A549 (cell line): ENCODE data around the gene KRTAP5-5.

Experiments used
- EHMT2 ChIP-seq: fragments of 200-600 bp; sonication (generic); IDR thresholded peaks from 2 replicates; pipeline ENCODE4 v1.6.1; 2016; ENCODE audit warnings: antibody characterized with exemption, low read depth, mild to moderate bottlenecking, moderate library complexity
- EP300 ChIP-seq, 2 experiments: fragments of >200 bp; sonication (Bioruptor Twin); formaldehyde crosslinking; IDR thresholded peaks; 2 replicates in 1 of 2; 3 replicates in 1 of 2; pipeline ENCODE4 v1.6.1; 2016 to 2017
- NR3C1 ChIP-seq: fragments of >200 bp; sonication (Bioruptor Twin); formaldehyde crosslinking; IDR thresholded peaks from 3 replicates; pipeline ENCODE4 v1.6.1; 2017
- RAD21 ChIP-seq, 2 experiments: fragments of >200 bp in 1 of 2; sonication (Bioruptor Twin) in 1 of 2; formaldehyde crosslinking in 1 of 2; IDR thresholded peaks in 1 of 2; conservative IDR thresholded peaks in 1 of 2; 2 replicates in 1 of 2; 3 replicates in 1 of 2; pipeline ENCODE4 v1.6.1; 2012 to 2018; ENCODE audit warnings: inconsistent platforms in 1 of 2
- RCOR1 ChIP-seq: fragments of 150-350 bp; IDR thresholded peaks from 2 replicates; pipeline ENCODE4 v1.6.1; 2014; ENCODE audit warnings: antibody characterized with exemption, low read length, low read depth
- SMC3 ChIP-seq: fragments of >200 bp; sonication (Bioruptor Twin); formaldehyde crosslinking; IDR thresholded peaks from 3 replicates; pipeline ENCODE4 v1.6.1; 2018; ENCODE audit warnings: inconsistent platforms
- TF ChIP-seq, protein P1 (sequence below): fragments of 250-450 bp; sonication (Bioruptor Pico); IDR thresholded peaks from 2 replicates; pipeline ENCODE4 v1.5.0; 2021; ENCODE audit warnings: mild to moderate bottlenecking, moderate library complexity, borderline replicate concordance
- TF ChIP-seq, protein P2 (sequence below): fragments of >200 bp; sonication (Bioruptor Twin); formaldehyde crosslinking; IDR thresholded peaks from 3 replicates; pipeline ENCODE4 v1.5.1; 2016
- TF ChIP-seq, protein P3 (sequence below): IDR thresholded peaks from 2 replicates; pipeline ENCODE4 v1.6.1; 2012

DNA sequence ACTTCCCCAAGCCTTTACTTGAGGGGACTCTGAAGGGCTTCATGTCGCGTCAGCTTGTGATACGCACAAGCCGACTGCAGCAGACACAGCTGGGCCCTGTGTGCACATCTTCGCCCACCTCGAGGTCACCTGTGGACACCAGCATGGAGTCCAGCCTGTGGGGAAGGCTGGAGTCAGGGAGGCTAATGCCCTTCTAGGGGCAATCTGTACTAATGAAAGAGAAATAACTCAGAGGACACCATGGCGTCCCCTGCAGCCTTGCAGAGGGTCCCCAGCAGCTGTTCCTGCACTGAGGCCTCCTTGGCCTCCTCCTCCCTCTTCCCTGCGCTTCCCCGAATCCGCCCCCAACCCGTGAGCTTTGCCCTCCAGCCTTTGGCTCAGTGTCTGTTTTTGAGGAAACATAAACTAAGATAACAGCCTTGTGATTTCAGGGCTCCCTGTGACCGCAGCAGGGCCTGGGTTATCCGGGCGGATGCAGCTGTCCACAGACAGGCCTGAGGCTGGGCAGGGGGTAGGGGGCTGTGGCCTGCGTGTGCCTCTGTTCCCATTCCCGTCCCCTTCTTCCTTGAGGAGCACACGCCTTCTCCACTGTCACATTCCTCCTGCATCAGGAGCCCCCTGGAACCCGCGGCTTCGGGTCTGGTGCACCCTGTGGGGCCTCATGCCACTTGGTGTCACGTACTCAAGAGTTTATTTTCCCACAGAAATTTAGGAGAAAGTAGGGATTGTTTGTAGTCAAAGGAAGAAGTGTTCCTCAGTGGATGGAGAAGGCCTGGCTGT is 25.0 kb downstream of the KRTAP5-5 start:
- TF ChIP-seq NR3C1: no peak
- no peak for TF ChIP-seq RCOR1
- TF ChIP-seq, protein P1, sequence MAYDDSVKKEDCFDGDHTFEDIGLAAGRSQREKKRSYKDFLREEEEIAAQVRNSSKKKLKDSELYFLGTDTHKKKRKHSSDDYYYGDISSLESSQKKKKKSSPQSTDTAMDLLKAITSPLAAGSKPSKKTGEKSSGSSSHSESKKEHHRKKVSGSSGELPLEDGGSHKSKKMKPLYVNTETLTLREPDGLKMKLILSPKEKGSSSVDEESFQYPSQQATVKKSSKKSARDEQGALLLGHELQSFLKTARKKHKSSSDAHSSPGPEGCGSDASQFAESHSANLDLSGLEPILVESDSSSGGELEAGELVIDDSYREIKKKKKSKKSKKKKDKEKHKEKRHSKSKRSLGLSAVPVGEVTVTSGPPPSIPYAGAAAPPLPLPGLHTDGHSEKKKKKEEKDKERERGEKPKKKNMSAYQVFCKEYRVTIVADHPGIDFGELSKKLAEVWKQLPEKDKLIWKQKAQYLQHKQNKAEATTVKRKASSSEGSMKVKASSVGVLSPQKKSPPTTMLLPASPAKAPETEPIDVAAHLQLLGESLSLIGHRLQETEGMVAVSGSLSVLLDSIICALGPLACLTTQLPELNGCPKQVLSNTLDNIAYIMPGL: no peak
- TF ChIP-seq, protein P2, sequence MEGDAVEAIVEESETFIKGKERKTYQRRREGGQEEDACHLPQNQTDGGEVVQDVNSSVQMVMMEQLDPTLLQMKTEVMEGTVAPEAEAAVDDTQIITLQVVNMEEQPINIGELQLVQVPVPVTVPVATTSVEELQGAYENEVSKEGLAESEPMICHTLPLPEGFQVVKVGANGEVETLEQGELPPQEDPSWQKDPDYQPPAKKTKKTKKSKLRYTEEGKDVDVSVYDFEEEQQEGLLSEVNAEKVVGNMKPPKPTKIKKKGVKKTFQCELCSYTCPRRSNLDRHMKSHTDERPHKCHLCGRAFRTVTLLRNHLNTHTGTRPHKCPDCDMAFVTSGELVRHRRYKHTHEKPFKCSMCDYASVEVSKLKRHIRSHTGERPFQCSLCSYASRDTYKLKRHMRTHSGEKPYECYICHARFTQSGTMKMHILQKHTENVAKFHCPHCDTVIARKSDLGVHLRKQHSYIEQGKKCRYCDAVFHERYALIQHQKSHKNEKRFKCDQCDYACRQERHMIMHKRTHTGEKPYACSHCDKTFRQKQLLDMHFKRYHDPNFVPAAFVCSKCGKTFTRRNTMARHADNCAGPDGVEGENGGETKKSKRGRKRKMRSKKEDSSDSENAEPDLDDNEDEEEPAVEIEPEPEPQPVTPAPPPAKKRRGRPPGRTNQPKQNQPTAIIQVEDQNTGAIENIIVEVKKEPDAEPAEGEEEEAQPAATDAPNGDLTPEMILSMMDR: no peak
- TF ChIP-seq SMC3: no peak
- no peak for TF ChIP-seq EHMT2
- no peak for TF ChIP-seq RAD21 (conservative IDR thresholded peaks at IDR 0.05 in 1 of 2, IDR thresholded peaks at IDR 0.05 in 1 of 2)
- TF ChIP-seq EP300 (IDR thresholded peaks at IDR 0.05): no peak
- TF ChIP-seq, protein P3, sequence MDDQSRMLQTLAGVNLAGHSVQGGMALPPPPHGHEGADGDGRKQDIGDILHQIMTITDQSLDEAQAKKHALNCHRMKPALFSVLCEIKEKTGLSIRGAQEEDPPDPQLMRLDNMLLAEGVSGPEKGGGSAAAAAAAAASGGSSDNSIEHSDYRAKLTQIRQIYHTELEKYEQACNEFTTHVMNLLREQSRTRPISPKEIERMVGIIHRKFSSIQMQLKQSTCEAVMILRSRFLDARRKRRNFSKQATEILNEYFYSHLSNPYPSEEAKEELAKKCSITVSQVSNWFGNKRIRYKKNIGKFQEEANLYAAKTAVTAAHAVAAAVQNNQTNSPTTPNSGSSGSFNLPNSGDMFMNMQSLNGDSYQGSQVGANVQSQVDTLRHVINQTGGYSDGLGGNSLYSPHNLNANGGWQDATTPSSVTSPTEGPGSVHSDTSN: no peak
